ENCODE data around the gene WTAP.
"Not testable (repeated sequence)": the region's sequence is repeated elsewhere in the genome, so short reads cannot be mapped to it uniquely, and the experiment has no call there.

The WTAP gene

GRCh38 chr6:159729598-159730331 is 2.5 kb downstream of the WTAP start:
- DNase-seq (ENCODE audit: low read depth in 2 of 2), result no peak

- no peak for DNase-seq (ENCODE audit: low read depth in 2 of 2)
Measured at GRCh38 chr6:159730332-159730676, 3.0 kb downstream of the WTAP start.

GRCh38 chr6:159732550-159732949 is 5.2 kb downstream of the WTAP start:
- DNase-seq (ENCODE audit: low read depth in 2 of 2), result not testable (repeated sequence)

- not testable (repeated sequence) for DNase-seq (ENCODE audit: low read depth in 2 of 2)
Measured at GRCh38 chr6:159733395-159733794, 6.1 kb downstream of the WTAP start.

GRCh38 chr6:159736908-159737307 is 9.6 kb downstream of the WTAP start:
- DNase-seq (ENCODE audit: low read depth in 2 of 2), result no peak

- no peak for DNase-seq (ENCODE audit: low read depth in 2 of 2)
Measured at GRCh38 chr6:159739341-159739740, 12.0 kb downstream of the WTAP start.

- DNase-seq (ENCODE audit: low read depth in 2 of 2), result no peak
Measured at GRCh38 chr6:159742165-159742564, 14.9 kb downstream of the WTAP start.

- DNase-seq (ENCODE audit: low read depth in 2 of 2), result no peak
Measured at GRCh38 chr6:159745081-159745480, 17.8 kb downstream of the WTAP start.

- no peak for DNase-seq (ENCODE audit: low read depth in 2 of 2)
Measured at GRCh38 chr6:159746759-159747158, 19.5 kb downstream of the WTAP start.

GRCh38 chr6:159748127-159748526 is 20.8 kb downstream of the WTAP start:
- DNase-seq (ENCODE audit: low read depth in 2 of 2), result not testable (repeated sequence)

GRCh38 chr6:159751448-159751847 is 24.1 kb downstream of the WTAP start:
- DNase-seq (ENCODE audit: low read depth in 2 of 2), result no peak

GRCh38 chr6:159753081-159753872 is 26.0 kb downstream of the WTAP start:
- no peak for DNase-seq (ENCODE audit: low read depth in 2 of 2)

- no peak for DNase-seq (ENCODE audit: low read depth in 2 of 2)
Measured at GRCh38 chr6:159754401-159754800, 27.1 kb downstream of the WTAP start.

GRCh38 chr6:159754959-159755914 is 27.9 kb downstream of the WTAP start:
- no peak for DNase-seq (ENCODE audit: low read depth in 2 of 2)

GRCh38 chr6:159756508-159756907 is 29.2 kb downstream of the WTAP start:
- DNase-seq (ENCODE audit: low read depth in 2 of 2), result no peak

GRCh38 chr6:159758031-159759001 is 31.0 kb downstream of the WTAP start:
- no peak for DNase-seq (ENCODE audit: low read depth in 2 of 2)

- DNase-seq (ENCODE audit: low read depth in 2 of 2), result no peak
Measured at GRCh38 chr6:159759645-159760044, 32.3 kb downstream of the WTAP start.

GRCh38 chr6:159760602-159761057 is 33.3 kb downstream of the WTAP start:
- DNase-seq (ENCODE audit: low read depth in 2 of 2), result no peak

- DNase-seq (ENCODE audit: low read depth in 2 of 2), result no peak
Measured at GRCh38 chr6:159761129-159761872, 34.0 kb downstream of the WTAP start.

Measured in activated CD4-positive, alpha-beta T cell treated with anti-CD3 and anti-CD28 coated beads for 24 hours (primary cell).